ENCODE results near the gene ARHGEF28. TPM values are rescaled to one million over a fixed set of nuclear protein-coding genes. Genes with fewer than 3 reads are reported as not detected.

Gene ARHGEF28
- total RNA-seq, 1 donor from 2014 or later = 8.5 TPM

- H3K4me1 ChIP-seq (ENCODE audit: insufficient read depth, low read length) = peaks cover 5% of the 10 kb centered on the region
- no peak for DNase-seq (ENCODE audit: low read depth)
- no peaks in the 10 kb centered on the region for H3K9me3 ChIP-seq (ENCODE audit: insufficient read depth, low read depth, low read length)
- Mint-ChIP-seq H3K27me3 (ENCODE audit: low read depth, unreplicated experiment) (no peaks in the 10 kb centered on the region), H3K36me3 (ENCODE audit: low read depth, unreplicated experiment) (no peaks in the 10 kb centered on the region), H3K4me3 (ENCODE audit: unreplicated experiment) (no peak overlapping the region), H3K27ac (ENCODE audit: unreplicated experiment) (no peak overlapping the region), H3K4me1 (ENCODE audit: low read depth, unreplicated experiment) (peaks cover 2% of the 10 kb centered on the region), H3K9me3 (ENCODE audit: unreplicated experiment) (no peaks in the 10 kb centered on the region)
- no peak overlapping the region for H3K9ac ChIP-seq (ENCODE audit: low read length)
- H3K4me2 ChIP-seq (ENCODE audit: low read length) = no peak overlapping the region
- no peak for TF ChIP-seq CTCF (IDR thresholded peaks at IDR 0.05; ENCODE audit: insufficient read depth, low read depth, low read length)
- TF ChIP-seq EZH2 (IDR thresholded peaks at IDR 0.05; ENCODE audit: insufficient read depth, low read length) = no peak
- no peak overlapping the region for H2AFZ ChIP-seq (ENCODE audit: low read depth, low read length)
- no peak for FAIRE-seq
- no peaks in the 10 kb centered on the region for H3K27me3 ChIP-seq (ENCODE audit: insufficient read depth, low read length)
- H4K20me1 ChIP-seq (ENCODE audit: insufficient read depth, low read length) = no peaks in the 10 kb centered on the region
- H3K4me3 ChIP-seq (ENCODE audit: insufficient read depth, low read depth, low read length) = no peak overlapping the region
- H3K27ac ChIP-seq (ENCODE audit: low read depth, low read length) = no peak overlapping the region
- no peaks in the 10 kb centered on the region for H3K36me3 ChIP-seq (ENCODE audit: insufficient read depth, low read length)
- H3K79me2 ChIP-seq (ENCODE audit: insufficient read depth, low read length) = peaks cover 20% of the 10 kb centered on the region
Observed at GRCh38 chr5:73647721-73648120, 21.7 kb downstream of the ARHGEF28 start.

GRCh38 chr5:73648515-73648914 lies 22.5 kb downstream of the ARHGEF28 start:
- Mint-ChIP-seq H3K9me3 (ENCODE audit: unreplicated experiment) (no peaks in the 10 kb centered on the region), H3K27ac (ENCODE audit: unreplicated experiment) (no peak overlapping the region), H3K4me1 (ENCODE audit: low read depth, unreplicated experiment) (peaks cover 2% of the 10 kb centered on the region), H3K36me3 (ENCODE audit: low read depth, unreplicated experiment) (no peaks in the 10 kb centered on the region), H3K4me3 (ENCODE audit: unreplicated experiment) (no peak overlapping the region), H3K27me3 (ENCODE audit: low read depth, unreplicated experiment) (no peaks in the 10 kb centered on the region)
- Histone ChIP-seq H3K4me3 (ENCODE audit: insufficient read depth, low read depth, low read length) (no peak overlapping the region), H2AFZ (ENCODE audit: low read depth, low read length) (no peak overlapping the region), H3K4me2 (ENCODE audit: low read length) (no peak overlapping the region), H3K9ac (ENCODE audit: low read length) (no peak overlapping the region), H3K27ac (ENCODE audit: low read depth, low read length) (no peak overlapping the region), H3K27me3 (ENCODE audit: insufficient read depth, low read length) (no peaks in the 10 kb centered on the region), H3K36me3 (ENCODE audit: insufficient read depth, low read length) (no peaks in the 10 kb centered on the region), H3K9me3 (ENCODE audit: insufficient read depth, low read depth, low read length) (no peaks in the 10 kb centered on the region), H4K20me1 (ENCODE audit: insufficient read depth, low read length) (no peaks in the 10 kb centered on the region), H3K4me1 (ENCODE audit: insufficient read depth, low read length) (peaks cover 5% of the 10 kb centered on the region), H3K79me2 (ENCODE audit: insufficient read depth, low read length) (peaks cover 20% of the 10 kb centered on the region)
- FAIRE-seq (no peak), DNase-seq (ENCODE audit: low read depth) (no peak)
- TF ChIP-seq EZH2 (IDR thresholded peaks at IDR 0.05; ENCODE audit: insufficient read depth, low read length) (no peak), CTCF (IDR thresholded peaks at IDR 0.05; ENCODE audit: insufficient read depth, low read depth, low read length) (no peak)

- Histone ChIP-seq H3K4me2 (ENCODE audit: low read length) (no peak overlapping the region), H2AFZ (ENCODE audit: low read depth, low read length) (no peak overlapping the region), H3K79me2 (ENCODE audit: insufficient read depth, low read length) (peaks cover 14% of the 10 kb centered on the region), H4K20me1 (ENCODE audit: insufficient read depth, low read length) (no peaks in the 10 kb centered on the region), H3K9ac (ENCODE audit: low read length) (no peak overlapping the region), H3K4me3 (ENCODE audit: insufficient read depth, low read depth, low read length) (no peak overlapping the region), H3K36me3 (ENCODE audit: insufficient read depth, low read length) (no peaks in the 10 kb centered on the region), H3K27ac (ENCODE audit: low read depth, low read length) (no peak overlapping the region), H3K27me3 (ENCODE audit: insufficient read depth, low read length) (no peaks in the 10 kb centered on the region), H3K9me3 (ENCODE audit: insufficient read depth, low read depth, low read length) (no peaks in the 10 kb centered on the region), H3K4me1 (ENCODE audit: insufficient read depth, low read length) (peaks cover 5% of the 10 kb centered on the region)
- Mint-ChIP-seq H3K4me1 (ENCODE audit: low read depth, unreplicated experiment) (no peaks in the 10 kb centered on the region), H3K9me3 (ENCODE audit: unreplicated experiment) (no peaks in the 10 kb centered on the region), H3K36me3 (ENCODE audit: low read depth, unreplicated experiment) (peaks cover 2% of the 10 kb centered on the region), H3K27ac (ENCODE audit: unreplicated experiment) (no peak overlapping the region), H3K27me3 (ENCODE audit: low read depth, unreplicated experiment) (no peaks in the 10 kb centered on the region), H3K4me3 (ENCODE audit: unreplicated experiment) (no peak overlapping the region)
- TF ChIP-seq CTCF (IDR thresholded peaks at IDR 0.05; ENCODE audit: insufficient read depth, low read depth, low read length) (no peak), EZH2 (IDR thresholded peaks at IDR 0.05; ENCODE audit: insufficient read depth, low read length) (no peak)
- FAIRE-seq (no peak), DNase-seq (ENCODE audit: low read depth) (no peak)
Observed at GRCh38 chr5:73649926-73650325, 23.9 kb downstream of the ARHGEF28 start.
